T1000 (cell line): ENCODE results near the gene SPRED2.
"Not testable (repeated sequence)": the region's sequence is repeated elsewhere in the genome, so short reads cannot be mapped to it uniquely, and the experiment has no call there.

ENCODE experiments used
- DNase-seq: peaks from one replicate; lab custom pipeline; 2025; ENCODE audit warnings: mixed read lengths; lab: John Stamatoyannopoulos, UW

Gene SPRED2

GRCh38 chr2:65343386-65343785, 89.0 kb downstream of the SPRED2 start:
- no peak for DNase-seq

- no peak for DNase-seq
Measured at GRCh38 chr2:65340898-65341681, 91.3 kb downstream of the SPRED2 start.

GRCh38 chr2:65339648-65340047, 92.8 kb downstream of the SPRED2 start:
- no peak for DNase-seq

GRCh38 chr2:65338830-65339495, 93.4 kb downstream of the SPRED2 start:
- DNase-seq: not testable (repeated sequence)

GRCh38 chr2:65337915-65338314, 94.5 kb downstream of the SPRED2 start:
- DNase-seq: not testable (repeated sequence)

- DNase-seq: no peak
Measured at GRCh38 chr2:65334714-65335113, 97.7 kb downstream of the SPRED2 start.

GRCh38 chr2:65331336-65332025, 100.9 kb downstream of the SPRED2 start:
- no peak for DNase-seq

- no peak for DNase-seq
Measured at GRCh38 chr2:65329525-65329924, 102.9 kb downstream of the SPRED2 start.

- no peak for DNase-seq
Measured at GRCh38 chr2:65326276-65326675, 106.1 kb downstream of the SPRED2 start.

- DNase-seq: no peak
Measured at GRCh38 chr2:65325066-65325465, 107.3 kb downstream of the SPRED2 start.

- no peak for DNase-seq
Measured at GRCh38 chr2:65320946-65321345, 111.5 kb downstream of the SPRED2 start.

- DNase-seq: peak; percentile 41
Measured at GRCh38 chr2:65320042-65320725, 112.2 kb downstream of the SPRED2 start.

GRCh38 chr2:65319674-65320041, 112.7 kb downstream of the SPRED2 start:
- no peak for DNase-seq

GRCh38 chr2:65319072-65319673, 113.2 kb downstream of the SPRED2 start:
- DNase-seq: no peak

GRCh38 chr2:65317841-65318240, 114.6 kb downstream of the SPRED2 start:
- DNase-seq: no peak

- DNase-seq: not testable (repeated sequence)
Measured at GRCh38 chr2:65317351-65317750, 115.0 kb downstream of the SPRED2 start.

- no peak for DNase-seq
Measured at GRCh38 chr2:65316072-65316471, 116.3 kb downstream of the SPRED2 start.

- no peak for DNase-seq
Measured at GRCh38 chr2:65314801-65315441, 117.5 kb downstream of the SPRED2 start.

GRCh38 chr2:65313954-65314256, 118.5 kb downstream of the SPRED2 start:
- no peak for DNase-seq

GRCh38 chr2:65313126-65313953, 119.1 kb downstream of the SPRED2 start:
- DNase-seq: no peak

GRCh38 chr2:65311596-65311995, 120.8 kb downstream of the SPRED2 start:
- DNase-seq: no peak
